ENCODE measurements around the gene RTN4.

- TF ChIP-seq, protein P1, sequence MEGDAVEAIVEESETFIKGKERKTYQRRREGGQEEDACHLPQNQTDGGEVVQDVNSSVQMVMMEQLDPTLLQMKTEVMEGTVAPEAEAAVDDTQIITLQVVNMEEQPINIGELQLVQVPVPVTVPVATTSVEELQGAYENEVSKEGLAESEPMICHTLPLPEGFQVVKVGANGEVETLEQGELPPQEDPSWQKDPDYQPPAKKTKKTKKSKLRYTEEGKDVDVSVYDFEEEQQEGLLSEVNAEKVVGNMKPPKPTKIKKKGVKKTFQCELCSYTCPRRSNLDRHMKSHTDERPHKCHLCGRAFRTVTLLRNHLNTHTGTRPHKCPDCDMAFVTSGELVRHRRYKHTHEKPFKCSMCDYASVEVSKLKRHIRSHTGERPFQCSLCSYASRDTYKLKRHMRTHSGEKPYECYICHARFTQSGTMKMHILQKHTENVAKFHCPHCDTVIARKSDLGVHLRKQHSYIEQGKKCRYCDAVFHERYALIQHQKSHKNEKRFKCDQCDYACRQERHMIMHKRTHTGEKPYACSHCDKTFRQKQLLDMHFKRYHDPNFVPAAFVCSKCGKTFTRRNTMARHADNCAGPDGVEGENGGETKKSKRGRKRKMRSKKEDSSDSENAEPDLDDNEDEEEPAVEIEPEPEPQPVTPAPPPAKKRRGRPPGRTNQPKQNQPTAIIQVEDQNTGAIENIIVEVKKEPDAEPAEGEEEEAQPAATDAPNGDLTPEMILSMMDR (IDR thresholded peaks at IDR 0.05; ENCODE audit: borderline replicate concordance, extremely low read depth, low read length, poor library complexity, severe bottlenecking) = no peak
- no peak for TF ChIP-seq EZH2 (IDR thresholded peaks at IDR 0.05; ENCODE audit: borderline replicate concordance, low read depth, low read length, severe bottlenecking)
Observed at GRCh38 chr2:55097082-55097460, 46.8 kb upstream of the RTN4 start.
